Measurements from ENCODE around the gene KLK14.

The KLK14 gene

GRCh38 chr19:51098365-51099046 lies 15.8 kb upstream of the KLK14 start:
- Mint-ChIP-seq H3K4me3 (no peak overlapping the region), H3K9me3 (no peaks in the 10 kb centered on the region), H3K4me1 (ENCODE audit: low read depth) (peaks cover 15% of the 10 kb centered on the region), H3K27ac (no peak overlapping the region), H3K36me3 (ENCODE audit: low read depth) (peaks cover 16% of the 10 kb centered on the region), H3K27me3 (ENCODE audit: low read depth) (no peaks in the 10 kb centered on the region)

- H3K4me1 Mint-ChIP-seq (ENCODE audit: low read depth): peaks cover 15% of the 10 kb centered on the region
- no peak overlapping the region for H3K27ac Mint-ChIP-seq
- no peaks in the 10 kb centered on the region for H3K9me3 Mint-ChIP-seq
- no peak overlapping the region for H3K4me3 Mint-ChIP-seq
- peaks cover 14% of the 10 kb centered on the region for H3K36me3 Mint-ChIP-seq (ENCODE audit: low read depth)
- no peaks in the 10 kb centered on the region for H3K27me3 Mint-ChIP-seq (ENCODE audit: low read depth)
These were observed 15.1 kb upstream of the KLK14 start for GRCh38 chr19:51097796-51098195.

- H3K36me3 Mint-ChIP-seq (ENCODE audit: low read depth): peaks cover 11% of the 10 kb centered on the region
These were observed 14.6 kb upstream of the KLK14 start for GRCh38 chr19:51097166-51097738.

GRCh38 chr19:51096473-51097165 lies 13.9 kb upstream of the KLK14 start:
- H3K9me3 Mint-ChIP-seq: no peaks in the 10 kb centered on the region
- no peaks in the 10 kb centered on the region for H3K27me3 Mint-ChIP-seq (ENCODE audit: low read depth)
- peaks cover 10% of the 10 kb centered on the region for H3K4me1 Mint-ChIP-seq (ENCODE audit: low read depth)
- peaks cover 11% of the 10 kb centered on the region for H3K36me3 Mint-ChIP-seq (ENCODE audit: low read depth)
- no peak overlapping the region for H3K4me3 Mint-ChIP-seq
- H3K27ac Mint-ChIP-seq: peak overlapping the region; percentile 28

More at GRCh38 chr19:51097166-51097738, 14.6 kb upstream of the KLK14 start:
- Mint-ChIP-seq H3K27ac (peak overlapping the region; percentile 28), H3K4me1 (ENCODE audit: low read depth) (peaks cover 10% of the 10 kb centered on the region), H3K4me3 (no peak overlapping the region), H3K9me3 (no peaks in the 10 kb centered on the region), H3K27me3 (ENCODE audit: low read depth) (no peaks in the 10 kb centered on the region)

GRCh38 chr19:51094696-51095279 lies 12.1 kb upstream of the KLK14 start:
- H3K36me3 Mint-ChIP-seq (ENCODE audit: low read depth): peaks cover 9% of the 10 kb centered on the region
- no peak overlapping the region for H3K4me3 Mint-ChIP-seq
- no peaks in the 10 kb centered on the region for H3K9me3 Mint-ChIP-seq
- peaks cover 10% of the 10 kb centered on the region for H3K4me1 Mint-ChIP-seq (ENCODE audit: low read depth)
- no peaks in the 10 kb centered on the region for H3K27me3 Mint-ChIP-seq (ENCODE audit: low read depth)
- H3K27ac Mint-ChIP-seq: no peak overlapping the region

GRCh38 chr19:51093510-51094345 lies 11.0 kb upstream of the KLK14 start:
- Mint-ChIP-seq H3K9me3 (no peaks in the 10 kb centered on the region), H3K27ac (no peak overlapping the region), H3K36me3 (ENCODE audit: low read depth) (peaks cover 9% of the 10 kb centered on the region), H3K4me1 (ENCODE audit: low read depth) (peaks cover 10% of the 10 kb centered on the region), H3K4me3 (no peak overlapping the region), H3K27me3 (ENCODE audit: low read depth) (no peaks in the 10 kb centered on the region)

- H3K27ac Mint-ChIP-seq: no peak overlapping the region
- H3K27me3 Mint-ChIP-seq (ENCODE audit: low read depth): no peaks in the 10 kb centered on the region
- no peaks in the 10 kb centered on the region for H3K9me3 Mint-ChIP-seq
- H3K4me1 Mint-ChIP-seq (ENCODE audit: low read depth): peaks cover 10% of the 10 kb centered on the region
- peaks cover 9% of the 10 kb centered on the region for H3K36me3 Mint-ChIP-seq (ENCODE audit: low read depth)
- H3K4me3 Mint-ChIP-seq: no peak overlapping the region
These were observed 10.4 kb upstream of the KLK14 start for GRCh38 chr19:51093101-51093500.

GRCh38 chr19:51091895-51092873 lies 9.5 kb upstream of the KLK14 start:
- H3K27ac Mint-ChIP-seq: no peak overlapping the region
- H3K36me3 Mint-ChIP-seq (ENCODE audit: low read depth): peaks cover 6% of the 10 kb centered on the region
- no peaks in the 10 kb centered on the region for H3K27me3 Mint-ChIP-seq (ENCODE audit: low read depth)
- H3K4me1 Mint-ChIP-seq (ENCODE audit: low read depth): peaks cover 8% of the 10 kb centered on the region
- no peak overlapping the region for H3K4me3 Mint-ChIP-seq
- no peaks in the 10 kb centered on the region for H3K9me3 Mint-ChIP-seq

- Mint-ChIP-seq H3K27ac (no peak overlapping the region), H3K4me1 (ENCODE audit: low read depth) (peaks cover 1% of the 10 kb centered on the region), H3K9me3 (no peaks in the 10 kb centered on the region), H3K4me3 (no peak overlapping the region), H3K36me3 (ENCODE audit: low read depth) (no peaks in the 10 kb centered on the region), H3K27me3 (ENCODE audit: low read depth) (no peaks in the 10 kb centered on the region)
These were observed 8.4 kb upstream of the KLK14 start for GRCh38 chr19:51091126-51091525.

GRCh38 chr19:51090471-51090870 lies 7.8 kb upstream of the KLK14 start:
- Mint-ChIP-seq H3K36me3 (ENCODE audit: low read depth) (no peaks in the 10 kb centered on the region), H3K27me3 (ENCODE audit: low read depth) (no peaks in the 10 kb centered on the region), H3K4me1 (ENCODE audit: low read depth) (peaks cover 1% of the 10 kb centered on the region), H3K27ac (no peak overlapping the region), H3K4me3 (no peak overlapping the region), H3K9me3 (no peaks in the 10 kb centered on the region)

GRCh38 chr19:51089786-51090185 lies 7.1 kb upstream of the KLK14 start:
- H3K9me3 Mint-ChIP-seq: no peaks in the 10 kb centered on the region
- H3K27me3 Mint-ChIP-seq (ENCODE audit: low read depth): no peaks in the 10 kb centered on the region
- no peaks in the 10 kb centered on the region for H3K36me3 Mint-ChIP-seq (ENCODE audit: low read depth)
- H3K4me1 Mint-ChIP-seq (ENCODE audit: low read depth): peaks cover 1% of the 10 kb centered on the region
- H3K27ac Mint-ChIP-seq: no peak overlapping the region
- no peak overlapping the region for H3K4me3 Mint-ChIP-seq

- Mint-ChIP-seq H3K27me3 (ENCODE audit: low read depth) (peaks cover 5% of the 10 kb centered on the region), H3K36me3 (ENCODE audit: low read depth) (no peaks in the 10 kb centered on the region), H3K27ac (no peak overlapping the region), H3K4me1 (ENCODE audit: low read depth) (no peaks in the 10 kb centered on the region), H3K9me3 (no peaks in the 10 kb centered on the region), H3K4me3 (no peak overlapping the region)
These were observed 3.6 kb upstream of the KLK14 start for GRCh38 chr19:51086153-51086850.

GRCh38 chr19:51084505-51084904 lies 1.8 kb upstream of the KLK14 start:
- Mint-ChIP-seq H3K27ac (no peak overlapping the region), H3K9me3 (no peaks in the 10 kb centered on the region), H3K27me3 (ENCODE audit: low read depth) (peaks cover 5% of the 10 kb centered on the region), H3K4me3 (no peak overlapping the region), H3K36me3 (ENCODE audit: low read depth) (no peaks in the 10 kb centered on the region), H3K4me1 (ENCODE audit: low read depth) (no peaks in the 10 kb centered on the region)
